ENCODE data around the gene DRAXIN.

GRCh38 chr1:11673089-11673769 is 18.3 kb upstream of the DRAXIN start:
- TF ChIP-seq GABPA (IDR thresholded peaks at IDR 0.05; ENCODE audit: low read depth) (no peak), POLR2AphosphoS5 (IDR thresholded peaks at IDR 0.05; ENCODE audit: low read depth) (no peak), CTCF (IDR thresholded peaks at IDR 0.05; ENCODE audit: insufficient read depth, low read length) (no peak)
